Mesendoderm (in vitro differentiated cells): Measurements from ENCODE around the gene STIM2.

ENCODE experiments used
- DNase-seq: peaks from one replicate; pipeline ENCODE4 v3.0.0; 2013
- H2AK5ac ChIP-seq: 2 replicates; pipeline ENCODE4 v1.6.1; 2013; ENCODE audit warnings: low read length, inconsistent platforms
- H2BK120ac ChIP-seq: 2 replicates; pipeline ENCODE4 v1.6.1; 2013; ENCODE audit warnings: low read depth, mild to moderate bottlenecking, low read length, moderate library complexity, mixed read lengths
- H2BK15ac ChIP-seq: replicated peaks from 2 replicates; pipeline ENCODE4 v1.6.1; 2013; ENCODE audit warnings: low read depth, mild to moderate bottlenecking, moderate library complexity
- H2BK5ac ChIP-seq: 2 replicates; pipeline ENCODE4 v1.6.1; 2013; ENCODE audit warnings: low read length, inconsistent platforms
- H3K18ac ChIP-seq: 2 replicates; pipeline ENCODE4 v1.6.1; 2013; ENCODE audit warnings: mild to moderate bottlenecking, low read length, mixed read lengths
- H3K23ac ChIP-seq: one replicate; pipeline ENCODE4 v1.6.1; 2013; ENCODE audit warnings: low read length
- H3K27ac ChIP-seq: 2 replicates; pipeline ENCODE4 v1.5.1; 2013; ENCODE audit warnings: low read depth, mild to moderate bottlenecking, inconsistent platforms, low read length, moderate library complexity
- H3K27me3 ChIP-seq: 2 replicates; pipeline ENCODE4 v1.6.1; 2013; ENCODE audit warnings: low read length, control low read depth, mild to moderate bottlenecking, inconsistent platforms; ENCODE audit not compliant: insufficient read depth, poor library complexity
- H3K36me3 ChIP-seq: 2 replicates; pipeline ENCODE4 v1.6.1; 2013; ENCODE audit warnings: low read length, inconsistent platforms; ENCODE audit not compliant: control insufficient read depth, insufficient read depth
- H3K4ac ChIP-seq: one replicate; pipeline ENCODE4 v1.6.1; 2013; ENCODE audit warnings: low read depth, mild to moderate bottlenecking, low read length, moderate library complexity
- H3K4me1 ChIP-seq: 2 replicates; pipeline ENCODE4 v1.6.1; 2013; ENCODE audit warnings: low read depth, low read length, inconsistent platforms; ENCODE audit not compliant: control insufficient read depth
- H3K4me2 ChIP-seq: 2 replicates; pipeline ENCODE4 v1.6.1; 2013; ENCODE audit warnings: low read length
- H3K4me3 ChIP-seq: 2 replicates; pipeline ENCODE4 v1.5.1; 2013; ENCODE audit warnings: mild to moderate bottlenecking, low read length
- H3K56ac ChIP-seq: one replicate; pipeline ENCODE4 v1.6.1; 2013; ENCODE audit warnings: low read length
- H3K79me1 ChIP-seq: 2 replicates; pipeline ENCODE4 v1.6.1; 2013; ENCODE audit warnings: low read length, inconsistent platforms
- H3K79me2 ChIP-seq: 2 replicates; pipeline ENCODE4 v1.6.1; 2013; ENCODE audit warnings: mild to moderate bottlenecking, low read length; ENCODE audit not compliant: control insufficient read depth, insufficient read depth
- H3K9ac ChIP-seq: 2 replicates; pipeline ENCODE4 v1.6.1; 2013; ENCODE audit warnings: low read length, inconsistent platforms
- H4K5ac ChIP-seq: one replicate; pipeline ENCODE4 v1.6.1; 2013; ENCODE audit warnings: low read length
- H4K8ac ChIP-seq: one replicate; pipeline ENCODE4 v1.6.1; 2013; ENCODE audit warnings: low read depth, mild to moderate bottlenecking, control low read depth, low read length, moderate library complexity
- WGBS: extraction: QIAGEN DNeasy Blood & Tissue Kit; methylation state at CpG from one replicate; pipeline ENCODE4 v1.1.7; 2013; ENCODE audit warnings: low lambda C conversion rate, missing lambda C conversion rate; ENCODE audit not compliant: insufficient coverage; ENCODE audit errors: extremely low coverage; 5-methylcytosine and 5-hydroxymethylcytosine counted together

Gene STIM2

GRCh38 chr4:27005905-27006590, 145.4 kb downstream of the STIM2 start:
- Histone ChIP-seq H3K27me3 (no peaks in the 10 kb centered on the region), H4K8ac (no peak overlapping the region), H3K4me2 (no peak overlapping the region), H4K5ac (no peak overlapping the region), H3K9ac (no peak overlapping the region), H2BK120ac (no peak overlapping the region), H2BK5ac (no peak overlapping the region), H2AK5ac (no peak overlapping the region), H3K18ac (no peak overlapping the region), H3K23ac (no peak overlapping the region), H3K27ac (no peak overlapping the region), H2BK15ac (no peak overlapping the region), H3K4me1 (peaks cover 3% of the 10 kb centered on the region), H3K4me3 (no peak overlapping the region), H3K79me2 (no peaks in the 10 kb centered on the region), H3K56ac (no peak overlapping the region), H3K79me1 (peaks cover 2% of the 10 kb centered on the region), H3K4ac (no peak overlapping the region), H3K36me3 (no peaks in the 10 kb centered on the region)
- no peak for DNase-seq
- WGBS: no CpG with 5 or more reads among the region's 10 CpGs

DNA sequence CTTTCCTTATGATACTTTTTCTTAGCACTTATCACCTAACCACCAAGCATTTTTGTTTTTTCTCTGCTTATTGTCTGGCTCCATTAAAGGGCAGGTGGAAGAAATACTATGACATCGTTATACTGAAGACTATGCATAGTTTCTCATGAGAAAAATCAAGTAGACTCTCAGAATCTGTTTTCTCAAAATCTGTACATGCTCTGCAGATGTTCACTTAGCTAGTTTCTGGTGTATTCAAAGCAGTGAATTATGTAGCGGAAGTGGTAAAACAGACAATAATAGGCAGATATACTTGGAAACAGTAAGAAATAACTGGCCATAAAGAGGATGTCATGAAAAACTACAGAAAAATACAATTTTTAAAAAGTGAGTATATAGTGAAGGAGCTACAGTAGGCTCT, 146.0 kb downstream of the STIM2 start:
- H4K8ac ChIP-seq: no peak overlapping the region
- H2AK5ac ChIP-seq: no peak overlapping the region
- H3K56ac ChIP-seq: no peak overlapping the region
- H3K27me3 ChIP-seq: no peaks in the 10 kb centered on the region
- H2BK15ac ChIP-seq: no peak overlapping the region
- no peak overlapping the region for H4K5ac ChIP-seq
- H3K4me3 ChIP-seq: no peak overlapping the region
- no peak overlapping the region for H3K4ac ChIP-seq
- H3K4me2 ChIP-seq: no peak overlapping the region
- no CpG with 5 or more reads among the region's 2 CpGs for WGBS
- H2BK5ac ChIP-seq: no peak overlapping the region
- H3K23ac ChIP-seq: no peak overlapping the region
- H3K4me1 ChIP-seq: no peaks in the 10 kb centered on the region
- H3K18ac ChIP-seq: no peak overlapping the region
- no peak overlapping the region for H3K9ac ChIP-seq
- no peaks in the 10 kb centered on the region for H3K79me2 ChIP-seq
- no peak for DNase-seq
- no peaks in the 10 kb centered on the region for H3K36me3 ChIP-seq
- H3K79me1 ChIP-seq: peaks cover 2% of the 10 kb centered on the region
- no peak overlapping the region for H2BK120ac ChIP-seq
- no peak overlapping the region for H3K27ac ChIP-seq

- Histone ChIP-seq H3K9ac (no peak overlapping the region), H3K79me1 (no peaks in the 10 kb centered on the region), H3K56ac (no peak overlapping the region), H3K4me2 (no peak overlapping the region), H4K8ac (no peak overlapping the region), H3K79me2 (no peaks in the 10 kb centered on the region), H2BK5ac (no peak overlapping the region), H3K36me3 (no peaks in the 10 kb centered on the region), H3K27me3 (no peaks in the 10 kb centered on the region), H2AK5ac (no peak overlapping the region), H2BK120ac (no peak overlapping the region), H3K4me3 (no peak overlapping the region), H3K4me1 (no peaks in the 10 kb centered on the region), H2BK15ac (no peak overlapping the region), H3K4ac (no peak overlapping the region), H3K23ac (no peak overlapping the region), H3K27ac (no peak overlapping the region), H4K5ac (no peak overlapping the region), H3K18ac (no peak overlapping the region)
- no peak for DNase-seq
- WGBS: no CpG with 5 or more reads among the region's 3 CpGs
Observed at GRCh38 chr4:27007507-27007906, 146.9 kb downstream of the STIM2 start.

DNA sequence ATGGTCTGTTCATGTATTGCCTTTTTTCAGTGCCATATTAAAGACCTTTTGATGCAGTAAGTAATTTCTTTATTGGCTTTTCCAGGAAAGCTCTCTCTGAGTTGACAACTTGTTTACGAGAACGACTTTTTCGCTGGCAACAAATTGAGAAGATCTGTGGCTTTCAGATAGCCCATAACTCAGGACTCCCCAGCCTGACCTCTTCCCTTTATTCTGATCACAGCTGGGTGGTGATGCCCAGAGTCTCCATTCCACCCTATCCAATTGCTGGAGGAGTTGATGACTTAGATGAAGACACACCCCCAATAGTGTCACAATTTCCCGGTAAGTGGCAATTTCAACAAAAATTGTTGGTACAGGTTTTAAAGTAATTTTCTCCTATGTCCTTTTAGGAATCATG, 148.0 kb downstream of the STIM2 start:
- Histone ChIP-seq H3K79me2 (no peaks in the 10 kb centered on the region), H2BK15ac (no peak overlapping the region), H3K18ac (no peak overlapping the region), H3K4me1 (no peaks in the 10 kb centered on the region), H2AK5ac (no peak overlapping the region), H3K36me3 (no peaks in the 10 kb centered on the region), H3K27ac (no peak overlapping the region), H3K9ac (no peak overlapping the region), H3K79me1 (no peaks in the 10 kb centered on the region), H3K23ac (no peak overlapping the region), H2BK120ac (no peak overlapping the region), H3K4me2 (no peak overlapping the region), H2BK5ac (no peak overlapping the region), H3K4me3 (no peak overlapping the region), H4K8ac (no peak overlapping the region), H3K4ac (no peak overlapping the region), H3K56ac (no peak overlapping the region), H4K5ac (no peak overlapping the region), H3K27me3 (no peaks in the 10 kb centered on the region)
- no peak for DNase-seq
- no CpG with 5 or more reads among the region's 4 CpGs for WGBS

DNA sequence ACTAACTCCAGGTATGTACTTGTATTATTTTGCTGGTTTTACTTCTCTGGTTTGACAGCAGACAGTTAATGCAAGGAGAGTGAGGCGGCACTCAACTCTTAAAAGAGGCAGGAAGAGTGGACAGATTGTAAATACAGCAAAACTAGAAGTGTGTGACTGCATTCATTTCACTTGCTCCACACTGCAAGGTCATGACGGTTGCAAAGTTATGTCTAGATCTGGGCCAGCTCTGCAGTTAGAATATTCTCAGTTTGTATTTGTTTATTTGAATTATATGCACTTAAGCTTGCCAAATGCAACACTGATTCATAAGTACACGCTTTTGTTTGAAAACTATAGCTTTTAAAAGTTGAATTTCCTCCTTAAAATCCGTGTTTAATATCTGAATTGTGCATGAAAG, 148.9 kb downstream of the STIM2 start:
- Histone ChIP-seq H4K5ac (no peak overlapping the region), H3K4me1 (no peaks in the 10 kb centered on the region), H3K4me3 (no peak overlapping the region), H3K27me3 (no peaks in the 10 kb centered on the region), H3K79me1 (no peaks in the 10 kb centered on the region), H3K18ac (no peak overlapping the region), H3K23ac (no peak overlapping the region), H4K8ac (no peak overlapping the region), H3K4ac (no peak overlapping the region), H2BK5ac (no peak overlapping the region), H2BK120ac (no peak overlapping the region), H3K9ac (no peak overlapping the region), H3K4me2 (no peak overlapping the region), H3K27ac (no peak overlapping the region), H3K79me2 (no peaks in the 10 kb centered on the region), H2BK15ac (no peak overlapping the region), H3K56ac (no peak overlapping the region), H2AK5ac (no peak overlapping the region), H3K36me3 (no peaks in the 10 kb centered on the region)
- no peak for DNase-seq
- no CpG with 5 or more reads among the region's 4 CpGs for WGBS

- Histone ChIP-seq H2BK120ac (no peak overlapping the region), H3K18ac (no peak overlapping the region), H2BK15ac (no peak overlapping the region), H3K36me3 (no peaks in the 10 kb centered on the region), H2AK5ac (no peak overlapping the region), H3K79me1 (no peaks in the 10 kb centered on the region), H3K23ac (no peak overlapping the region), H2BK5ac (no peak overlapping the region), H3K79me2 (no peaks in the 10 kb centered on the region), H3K4me3 (no peak overlapping the region), H3K4me1 (no peaks in the 10 kb centered on the region), H3K4me2 (no peak overlapping the region), H3K4ac (no peak overlapping the region), H4K5ac (no peak overlapping the region), H4K8ac (no peak overlapping the region), H3K27ac (no peak overlapping the region), H3K56ac (no peak overlapping the region), H3K27me3 (no peaks in the 10 kb centered on the region), H3K9ac (no peak overlapping the region)
- WGBS: no CpG with 5 or more reads among the region's 6 CpGs
- DNase-seq: peak; percentile 67
Observed at GRCh38 chr4:27010334-27010940, 149.8 kb downstream of the STIM2 start.
